ENCODE measurements around the gene PAQR6.
A peak's percentile ranks its signal among the peaks of the same experiment; 100 is the strongest.
"Not testable (repeated sequence)": the region's sequence is repeated elsewhere in the genome, so short reads cannot be mapped to it uniquely, and the experiment has no call there.

PAQR6 gene

DNA sequence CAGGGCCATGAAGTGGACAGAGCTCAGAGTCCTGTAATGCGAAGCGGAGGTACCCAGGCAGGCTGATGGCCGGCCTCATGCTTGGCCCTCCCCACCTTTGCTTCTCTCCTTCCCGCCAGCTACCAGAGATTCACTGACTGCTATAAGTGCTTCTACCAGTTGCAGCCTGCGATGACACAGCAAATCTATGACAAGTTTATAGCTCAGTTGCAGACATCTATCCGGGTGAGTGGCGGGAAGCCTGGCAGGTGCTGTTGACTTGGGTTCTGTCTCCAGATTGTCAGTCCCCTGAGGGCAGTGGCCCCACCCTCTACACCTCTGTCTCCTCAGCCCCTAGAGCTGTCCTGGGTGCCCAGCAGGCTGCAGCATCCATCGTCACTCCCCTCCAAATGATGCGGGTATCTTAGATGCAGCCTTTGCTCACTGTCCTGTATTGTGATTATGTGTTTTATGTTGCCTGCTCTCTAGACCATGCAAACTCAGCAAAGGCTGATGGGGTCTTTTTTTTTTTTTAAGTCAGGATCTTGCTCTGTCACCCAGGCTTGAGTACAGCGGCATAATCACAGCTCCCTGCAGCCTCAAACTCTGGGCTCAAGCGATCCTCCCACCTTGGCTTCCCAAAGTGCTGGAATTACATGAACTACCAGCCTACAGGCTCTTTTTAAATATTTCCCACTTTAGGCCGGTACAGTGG lies 15.5 kb downstream of the PAQR6 start:
- no peak for DNase-seq (ENCODE audit: low read depth)

DNA sequence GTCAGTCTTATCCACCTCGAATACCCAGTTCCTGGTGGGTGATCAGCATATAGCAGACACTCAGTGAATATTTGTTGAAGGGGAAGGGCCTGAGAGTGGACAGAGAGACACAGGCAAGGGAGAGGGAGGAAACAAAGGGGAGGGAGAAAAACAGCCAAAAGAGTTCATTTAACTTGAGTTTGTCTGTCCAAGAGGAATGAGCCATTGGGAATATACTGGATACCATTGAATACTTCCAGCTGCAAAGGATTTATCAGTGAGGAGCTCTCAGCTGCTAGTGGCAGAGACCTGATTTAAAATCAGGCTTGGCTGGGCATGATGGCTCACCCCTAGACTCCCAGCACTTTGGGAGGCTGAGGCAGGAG lies 17.4 kb downstream of the PAQR6 start:
- no peak for DNase-seq (ENCODE audit: low read depth)

DNA sequence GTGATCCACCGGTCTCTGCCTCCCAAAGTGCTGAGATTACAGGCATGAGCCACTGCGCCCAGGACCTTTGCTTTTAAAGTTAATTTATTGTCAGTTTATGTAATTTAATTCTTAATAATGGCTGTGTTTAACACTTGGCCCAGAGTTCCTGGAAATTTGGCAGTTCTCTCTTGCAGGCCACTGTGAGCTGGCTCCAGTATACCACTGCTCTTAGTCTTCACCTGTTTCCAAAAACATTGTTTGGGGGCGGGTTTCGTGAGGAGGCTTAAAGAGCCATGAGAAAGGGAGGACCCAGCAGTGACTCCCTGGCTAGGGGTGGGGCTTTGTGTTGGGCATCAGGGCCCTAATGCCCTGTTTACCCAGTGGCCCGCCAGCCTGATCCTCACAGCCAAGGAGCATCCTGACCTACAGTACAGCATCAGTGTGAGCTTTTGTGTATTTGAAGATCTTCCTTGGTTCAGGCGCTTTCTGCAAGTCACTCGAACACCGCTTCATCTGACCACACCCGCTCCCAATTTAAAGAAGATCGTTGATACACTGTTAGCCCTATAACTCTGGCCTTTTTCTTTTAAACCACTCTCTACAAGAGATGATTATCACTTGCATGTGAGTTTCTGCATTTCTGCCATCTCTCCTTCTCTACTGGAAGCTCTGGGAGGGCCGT lies 17.9 kb downstream of the PAQR6 start:
- DNase-seq (ENCODE audit: low read depth): no peak

DNA sequence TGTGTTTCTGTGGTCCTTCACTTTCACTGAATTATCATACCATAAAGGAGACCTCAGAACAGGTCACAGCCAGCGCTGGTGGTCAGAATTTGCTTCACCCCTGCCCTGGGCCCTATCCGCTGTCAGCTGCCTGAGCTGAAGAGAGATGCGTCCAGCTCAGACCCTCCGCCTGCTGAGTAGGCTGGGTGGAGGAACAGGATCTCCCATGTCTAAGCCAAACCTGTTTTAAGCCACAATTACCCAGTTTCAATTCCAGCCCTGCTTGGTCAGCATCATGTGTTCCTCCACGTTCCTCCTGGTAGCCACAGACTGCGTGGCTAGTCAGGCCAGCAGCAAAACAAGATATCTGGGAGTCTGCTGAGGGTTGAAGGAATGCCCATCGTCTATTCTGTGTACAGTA lies 19.4 kb downstream of the PAQR6 start:
- DNase-seq (ENCODE audit: low read depth): no peak

DNA sequence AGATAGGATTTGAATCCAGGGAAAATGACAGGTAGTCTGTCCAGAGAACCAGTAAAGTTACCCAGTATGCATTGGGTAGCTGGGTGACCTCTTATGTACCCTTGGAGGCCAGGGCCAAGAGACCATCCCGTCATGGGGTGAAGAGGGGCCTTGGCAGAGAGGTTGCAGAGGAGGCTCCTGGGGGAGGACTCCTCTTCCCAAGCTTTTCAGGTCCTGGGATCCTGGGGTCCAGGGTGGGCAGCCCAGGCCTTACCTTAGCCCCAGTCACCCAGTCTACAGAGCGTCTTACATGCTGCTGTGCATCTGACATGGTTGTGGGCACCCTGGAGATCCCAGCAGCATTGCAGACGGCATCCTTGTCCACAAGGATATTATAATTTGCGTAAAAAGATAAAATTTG lies 21.1 kb downstream of the PAQR6 start:
- DNase-seq (ENCODE audit: low read depth): no peak

DNA sequence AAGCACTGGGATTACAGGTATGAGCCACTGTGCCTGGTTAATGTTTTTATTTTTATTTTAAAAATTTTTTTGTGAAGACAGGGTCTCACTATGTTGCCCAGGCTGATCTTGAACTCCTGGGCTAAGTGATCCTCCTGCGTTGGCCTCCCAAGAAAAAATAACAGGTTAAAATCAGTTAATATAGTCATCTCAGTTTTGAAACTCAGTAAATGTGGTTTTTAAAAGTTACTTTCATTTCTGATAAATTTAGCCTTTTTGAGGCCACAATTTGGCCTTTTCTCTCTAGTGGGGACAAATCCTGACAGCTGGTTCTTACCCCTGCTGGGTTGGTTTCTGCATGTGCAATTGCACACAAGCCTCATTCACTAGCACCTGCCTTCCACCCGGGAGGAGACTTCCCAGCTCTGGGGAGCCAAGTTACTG lies 21.7 kb downstream of the PAQR6 start:
- DNase-seq (ENCODE audit: low read depth): no peak

DNA sequence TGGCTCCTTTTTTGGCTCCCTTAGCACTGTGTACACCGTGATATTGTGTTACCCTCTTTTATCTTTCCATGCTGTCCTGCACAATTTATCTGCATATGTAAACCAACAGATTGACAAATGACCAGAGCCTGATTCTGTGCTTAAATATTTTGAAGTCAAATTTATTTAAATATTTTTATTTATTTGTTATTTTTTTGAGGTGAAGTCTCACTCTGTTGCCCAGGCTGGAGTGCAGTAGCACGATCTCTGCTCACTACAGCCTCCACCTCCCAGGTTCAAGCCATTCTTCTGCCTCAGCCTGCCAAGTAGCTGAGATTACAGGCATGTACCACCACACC lies 22.2 kb downstream of the PAQR6 start:
- DNase-seq (ENCODE audit: low read depth): no peak

DNA sequence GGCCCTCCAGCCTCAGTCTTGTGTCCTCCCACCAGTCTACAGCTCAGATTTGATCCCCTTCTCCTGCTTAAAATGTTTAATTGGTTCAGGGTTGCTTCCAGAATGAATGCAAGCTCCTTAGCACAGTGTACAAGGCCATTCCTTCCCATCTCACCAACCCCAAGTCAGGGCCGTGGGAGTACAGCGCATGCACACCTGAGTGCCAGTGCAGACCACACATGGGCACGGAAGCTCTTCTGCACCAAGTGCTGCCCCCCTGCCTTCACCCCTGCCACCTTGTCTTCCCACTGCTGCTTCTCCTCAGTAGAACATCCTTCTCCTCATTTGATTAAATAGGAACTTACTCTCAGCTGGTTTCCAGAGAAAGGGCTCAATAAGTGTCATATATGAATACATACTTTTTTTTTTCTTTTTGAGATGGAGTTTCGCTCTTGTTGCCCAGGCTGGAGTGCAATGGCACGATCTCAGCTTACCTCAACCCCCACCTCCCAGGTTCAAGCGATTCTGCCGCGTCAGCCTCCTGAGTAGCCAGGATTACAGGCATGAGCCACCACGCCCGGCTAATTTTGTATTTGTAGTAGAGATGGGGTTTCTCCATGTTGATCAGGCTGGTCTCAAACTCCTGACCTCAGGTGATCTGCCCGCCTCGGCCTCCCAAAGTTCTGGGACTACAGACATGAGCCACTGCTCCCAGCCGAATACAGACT lies 25.7 kb downstream of the PAQR6 start:
- no peak for DNase-seq (ENCODE audit: low read depth)

DNA sequence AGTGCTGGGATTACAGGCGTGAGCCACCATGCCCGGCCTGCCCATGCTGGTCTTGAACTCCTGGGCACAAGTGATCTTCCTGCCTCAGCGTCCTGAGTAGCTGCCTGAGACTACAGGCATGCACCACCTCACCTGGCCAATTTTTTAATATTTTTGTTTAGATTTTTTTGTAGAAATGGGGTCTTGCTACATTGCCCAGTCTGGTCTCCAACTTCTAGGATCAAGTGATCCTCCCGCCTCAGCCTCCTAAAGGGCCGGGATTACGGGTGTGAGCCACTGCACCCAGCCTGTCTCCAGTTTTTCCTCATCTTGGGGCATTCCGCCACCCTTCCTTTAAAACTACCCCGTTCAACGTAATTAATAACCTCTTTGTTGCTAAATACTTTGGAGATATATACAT lies 27.6 kb downstream of the PAQR6 start:
- DNase-seq (ENCODE audit: low read depth): no peak

DNA sequence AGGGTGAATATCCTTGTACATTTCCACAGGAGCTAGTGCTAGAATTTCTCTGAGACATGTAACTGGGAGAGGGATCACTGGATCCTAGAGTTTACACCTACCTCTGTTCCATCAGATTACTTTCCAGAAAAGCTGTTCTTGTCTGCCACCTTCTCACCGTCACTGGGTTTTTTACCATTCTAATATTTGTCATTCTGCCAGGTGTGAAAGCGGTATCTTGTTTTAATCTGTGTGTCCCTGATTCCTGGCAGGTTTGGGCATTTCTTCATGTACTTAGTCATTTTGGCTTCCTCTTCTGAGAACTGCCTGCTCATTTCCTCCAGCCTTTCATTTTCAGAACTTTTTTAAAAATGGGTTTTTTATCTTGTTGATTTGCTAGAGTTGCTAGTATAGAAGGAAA lies 30.0 kb downstream of the PAQR6 start:
- DNase-seq (ENCODE audit: low read depth): peak; percentile 29

DNA sequence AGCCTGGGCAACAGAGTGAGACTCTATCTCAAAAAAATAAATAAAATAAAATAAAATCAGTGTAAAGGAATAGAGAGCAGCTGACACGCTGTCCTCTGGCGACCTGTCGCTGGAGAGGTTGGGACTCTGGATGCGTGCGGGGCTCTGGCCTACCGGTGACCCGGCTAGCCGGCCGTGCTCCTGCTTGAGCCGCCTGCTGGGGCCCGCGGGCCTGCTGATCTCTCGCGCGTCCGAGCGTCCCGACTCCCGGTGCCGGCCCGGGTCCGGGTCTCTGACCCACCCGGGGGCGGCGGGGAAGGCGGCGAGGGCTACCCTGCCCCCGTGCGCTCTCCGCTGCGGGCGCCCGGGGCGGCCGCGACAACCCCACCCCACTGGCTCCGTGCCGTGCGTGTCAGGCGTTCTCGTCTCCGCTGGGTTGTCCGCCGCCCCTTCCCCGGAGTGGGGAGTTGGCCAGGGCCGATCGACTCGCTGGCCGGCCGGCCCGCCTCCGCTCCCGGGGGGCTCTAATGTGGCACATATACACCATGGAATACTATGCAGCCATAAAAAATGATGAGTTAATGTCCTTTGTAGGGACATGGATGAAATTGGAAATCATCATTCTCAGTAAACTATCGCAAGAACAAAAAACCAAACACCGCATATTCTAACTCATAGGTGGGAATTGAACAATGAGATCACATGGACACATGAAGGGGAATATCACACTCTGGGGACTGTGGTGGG lies 31.3 kb downstream of the PAQR6 start:
- DNase-seq (ENCODE audit: low read depth): not testable (repeated sequence)

DNA sequence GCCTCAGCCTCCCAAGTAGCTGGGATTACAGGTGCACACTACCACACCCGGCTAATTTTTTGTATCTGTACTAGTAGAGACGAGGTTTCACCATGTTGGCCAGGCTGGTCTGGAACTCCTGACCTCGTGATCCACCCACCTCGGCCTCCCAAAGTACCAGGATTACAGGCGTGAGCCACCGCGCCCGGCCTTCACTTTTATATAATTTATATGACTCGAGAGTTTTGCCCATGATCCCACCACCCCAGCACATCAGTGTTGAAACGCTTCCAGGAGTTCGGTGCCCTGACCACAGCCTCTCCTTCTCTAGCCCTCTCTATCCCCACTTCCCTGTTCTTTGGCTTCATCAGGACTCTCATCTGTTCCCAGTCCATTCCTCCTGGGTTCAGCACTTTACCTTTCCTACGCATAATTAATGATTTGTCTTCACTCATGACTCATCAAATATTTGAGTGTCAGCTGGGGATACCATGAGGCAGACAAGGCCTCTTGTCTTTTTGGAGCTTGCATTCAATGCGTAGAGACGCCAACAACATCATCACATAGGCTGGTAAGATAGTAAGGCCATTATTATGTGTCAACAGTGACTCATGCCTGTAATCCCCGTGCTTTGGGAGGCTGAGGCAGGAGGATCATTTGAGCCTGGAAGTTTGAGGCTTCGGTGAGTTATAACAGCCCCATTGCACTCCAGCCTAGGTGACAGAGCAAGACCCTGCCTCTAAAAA lies 33.7 kb downstream of the PAQR6 start:
- no peak for DNase-seq (ENCODE audit: low read depth)

DNA sequence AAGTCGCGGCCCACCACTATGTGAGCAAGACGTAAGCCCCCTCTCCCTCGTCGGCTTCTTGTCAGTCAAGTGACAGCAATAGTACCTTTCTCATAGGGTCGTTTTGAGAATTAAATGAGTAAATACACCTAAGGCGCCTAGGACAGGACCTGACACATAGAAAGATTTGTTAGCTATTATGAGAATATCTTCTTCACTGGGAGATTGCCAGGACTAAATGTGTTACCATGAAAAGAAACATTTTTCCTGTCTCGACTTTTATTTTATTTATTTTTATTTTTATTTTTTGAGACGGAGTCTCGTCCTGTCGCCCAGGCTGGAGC lies 34.3 kb downstream of the PAQR6 start:
- no peak for DNase-seq (ENCODE audit: low read depth)

DNA sequence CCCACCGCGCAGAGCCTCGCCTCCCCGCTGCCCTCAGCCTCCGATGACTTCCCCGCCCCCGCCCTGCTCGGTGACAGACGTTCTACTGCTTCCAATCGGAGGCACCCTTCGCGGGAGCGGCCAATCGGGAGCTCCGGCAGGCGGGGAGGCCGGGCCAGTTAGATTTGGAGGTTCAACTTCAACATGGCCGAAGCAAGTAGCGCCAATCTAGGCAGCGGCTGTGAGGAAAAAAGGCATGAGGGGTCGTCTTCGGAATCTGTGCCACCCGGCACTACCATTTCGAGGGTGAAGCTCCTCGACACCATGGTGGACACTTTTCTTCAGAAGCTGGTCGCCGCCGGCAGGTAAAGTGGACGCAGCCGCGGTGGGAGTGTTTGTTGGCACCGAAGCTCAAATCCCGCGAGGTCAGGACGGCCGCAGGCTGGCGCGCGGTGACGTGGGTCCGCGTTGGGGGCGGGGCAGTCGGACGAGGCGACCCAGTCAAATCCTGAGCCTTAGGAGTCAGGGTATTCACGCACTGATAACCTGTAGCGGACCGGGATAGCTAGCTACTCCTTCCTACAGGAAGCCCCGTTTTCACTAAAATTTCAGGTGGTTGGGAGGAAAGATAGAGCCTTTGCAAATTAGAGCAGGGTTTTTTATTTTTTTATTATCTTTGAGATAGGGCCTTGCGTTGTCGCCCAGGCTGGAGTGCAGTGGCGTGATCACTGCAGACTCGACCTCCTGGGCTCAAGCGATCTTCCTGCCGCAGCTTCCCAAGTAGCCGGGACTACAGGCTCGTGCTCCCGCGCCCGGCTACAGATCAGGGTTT lies 34.8 kb downstream of the PAQR6 start, which contains the start of gene PMF1:
Gene PMF1 (plus strand): TSS at position 175 of the 811 bp plus-strand sequence. CDS start 9 bp downstream, at position 184.
- DNase-seq (ENCODE audit: low read depth): peak; percentile 94

DNA sequence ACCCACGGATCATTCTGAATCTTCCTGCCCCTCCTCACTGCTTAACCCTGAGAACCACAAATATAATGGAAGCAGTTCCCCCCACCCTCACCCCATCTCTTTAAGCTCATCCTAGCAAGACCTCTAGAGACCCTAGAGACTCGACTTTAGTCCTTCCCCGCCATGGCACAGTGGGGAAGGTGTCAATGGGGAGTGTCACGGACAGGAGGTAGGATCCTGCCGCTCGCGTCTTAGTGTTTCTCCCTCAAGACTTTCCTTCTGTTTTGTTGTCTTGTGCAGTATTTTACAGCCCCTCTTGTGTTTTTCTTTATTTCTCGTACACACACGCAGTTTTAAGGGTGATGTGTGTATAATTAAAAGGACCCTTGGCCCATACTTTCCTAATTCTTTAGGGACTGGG lies 35.7 kb downstream of the PAQR6 start:
- DNase-seq (ENCODE audit: low read depth): no peak

DNA sequence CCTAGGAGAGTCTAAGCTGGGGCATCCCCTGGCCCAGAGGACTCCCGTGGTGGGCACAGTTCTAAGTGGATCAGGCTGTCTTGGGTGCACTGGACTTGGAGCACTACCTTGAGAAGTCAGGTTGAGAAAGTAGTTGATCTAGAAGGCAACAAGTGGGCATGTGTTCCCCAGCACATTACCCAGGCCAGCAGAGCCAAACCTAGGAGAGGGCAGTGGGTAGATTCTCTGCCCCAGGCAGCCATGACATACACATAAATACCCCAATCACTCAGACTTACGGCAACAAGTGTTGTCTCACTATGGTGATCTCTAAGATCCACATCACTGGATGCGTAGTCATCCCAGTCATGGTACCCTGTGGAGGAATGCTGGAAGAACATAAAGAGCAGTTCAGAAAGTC lies 36.6 kb downstream of the PAQR6 start:
- no peak for DNase-seq (ENCODE audit: low read depth)

DNA sequence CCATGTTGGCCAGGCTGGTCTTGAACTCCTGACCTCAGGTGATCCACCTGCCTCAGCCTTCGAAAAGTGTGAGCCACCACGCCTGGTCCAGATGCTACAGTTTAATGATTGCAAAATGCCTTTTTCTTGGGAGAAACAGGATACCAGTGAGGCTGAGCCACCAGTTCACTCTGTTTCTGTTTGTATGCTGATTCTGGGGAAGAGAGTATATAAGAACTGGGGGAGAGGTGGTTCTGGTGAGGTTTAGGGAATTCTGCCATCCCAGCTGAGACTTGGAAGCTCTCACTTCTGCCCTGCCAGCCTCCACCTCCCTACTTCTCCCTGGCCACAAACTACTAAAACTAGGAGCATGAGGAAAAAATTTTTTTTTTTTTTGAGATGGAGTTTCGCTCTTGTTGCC lies 43.2 kb downstream of the PAQR6 start:
- DNase-seq (ENCODE audit: low read depth): no peak

DNA sequence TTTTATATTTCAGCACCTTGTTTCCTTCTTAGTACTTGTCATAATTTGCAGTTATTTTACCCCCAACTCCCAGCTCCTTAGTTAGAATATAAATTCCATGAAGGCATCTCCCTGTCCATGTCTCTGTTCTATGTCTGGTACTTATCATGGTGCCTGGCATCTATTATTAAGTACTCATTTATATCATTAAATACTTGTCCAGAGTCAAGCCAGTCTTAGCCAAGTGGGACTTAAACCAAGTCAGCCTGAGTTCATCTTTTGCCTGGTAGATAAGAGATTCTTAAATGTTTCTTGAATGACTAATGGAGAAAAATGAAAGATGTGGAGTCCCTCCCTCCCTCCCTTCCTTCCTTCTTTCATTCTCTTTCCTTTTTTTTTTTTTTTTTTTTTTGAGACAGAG lies 44.5 kb downstream of the PAQR6 start:
- no peak for DNase-seq (ENCODE audit: low read depth)

DNA sequence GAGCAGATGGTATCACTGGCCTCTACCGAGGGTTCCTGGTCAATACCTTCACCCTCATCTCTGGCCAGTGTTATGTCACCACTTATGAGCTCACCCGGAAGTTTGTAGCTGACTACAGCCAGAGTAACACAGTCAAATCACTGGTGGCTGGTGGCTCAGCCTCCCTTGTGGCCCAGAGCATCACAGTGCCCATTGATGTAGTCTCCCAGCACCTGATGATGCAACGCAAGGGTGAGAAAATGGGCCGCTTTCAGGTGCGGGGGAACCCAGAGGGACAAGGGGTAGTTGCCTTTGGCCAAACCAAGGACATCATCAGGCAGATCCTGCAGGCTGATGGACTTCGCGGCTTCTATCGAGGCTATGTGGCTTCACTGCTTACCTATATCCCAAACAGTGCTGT lies 47.8 kb downstream of the PAQR6 start:
- no peak for DNase-seq (ENCODE audit: low read depth)

DNA sequence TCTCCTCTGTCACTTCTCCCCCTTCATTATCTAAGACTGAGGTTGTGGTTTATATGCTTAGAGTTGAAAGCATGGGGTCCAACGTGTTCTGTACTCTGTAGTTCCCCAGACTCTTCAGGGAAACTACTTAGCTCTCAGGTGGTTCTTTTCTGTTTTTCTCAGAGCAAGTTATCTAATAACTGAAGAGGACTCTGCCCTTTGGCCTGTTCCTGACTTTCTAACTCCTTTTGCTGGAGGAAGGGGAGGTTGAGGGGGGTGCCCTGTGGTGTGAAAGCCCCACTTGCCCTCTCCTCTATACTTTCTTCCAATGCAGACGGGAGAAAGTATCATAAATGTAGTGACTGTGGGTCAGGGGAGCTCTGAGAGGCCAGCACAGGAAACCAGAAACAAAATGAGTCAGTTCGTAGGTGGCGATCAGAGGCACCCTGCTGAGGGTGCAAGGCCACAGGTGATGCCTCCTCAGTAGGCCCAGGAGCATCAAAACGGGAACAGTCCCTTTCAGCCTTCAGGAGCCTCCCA lies 49.0 kb downstream of the PAQR6 start:
- DNase-seq (ENCODE audit: low read depth): no peak

DNA sequence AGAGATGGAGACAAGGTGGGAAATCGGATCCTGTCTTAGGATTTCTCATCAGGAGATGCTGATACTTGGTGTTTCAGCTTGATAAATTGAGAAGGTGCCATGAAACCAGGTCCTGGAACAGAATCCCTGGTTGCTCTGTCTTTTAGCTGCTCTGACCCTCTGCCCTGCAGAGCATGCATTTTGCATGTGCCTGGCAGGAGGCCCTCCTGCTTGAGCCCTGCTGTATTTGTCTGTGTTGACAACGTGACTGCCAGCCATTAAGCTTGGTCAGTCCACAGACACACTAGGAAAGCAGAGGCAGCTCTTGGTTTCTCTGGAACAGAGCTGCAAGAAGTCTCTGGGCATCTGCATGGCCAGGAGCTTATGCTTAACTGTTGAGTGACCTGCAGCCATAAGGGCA lies 51.4 kb downstream of the PAQR6 start:
- DNase-seq (ENCODE audit: low read depth): no peak
